GM19025 (cell line): Measurements from ENCODE around the gene TPST2.
A peak's percentile ranks its signal among the peaks of the same experiment; 100 is the strongest.

Source experiments
- ATAC-seq: cut with Tn5 transposase; IDR thresholded peaks from one replicate; pipeline ENCODE4 v1.9.1; 2021; ENCODE audit warnings: mild to moderate bottlenecking, low read depth, moderate library complexity; ENCODE audit not compliant: unreplicated experiment

The TPST2 gene

GRCh38 chr22:26508148-26508547 lies 81.8 kb downstream of the TPST2 start:
- ATAC-seq, result no peak

- no peak for ATAC-seq
These were observed 86.2 kb downstream of the TPST2 start for GRCh38 chr22:26503758-26504157.

- no peak for ATAC-seq
These were observed 87.0 kb downstream of the TPST2 start for GRCh38 chr22:26502688-26503561.

GRCh38 chr22:26501996-26502395 lies 87.9 kb downstream of the TPST2 start:
- ATAC-seq, result no peak

GRCh38 chr22:26499188-26499703 lies 90.7 kb downstream of the TPST2 start:
- no peak for ATAC-seq

GRCh38 chr22:26496456-26496855 lies 93.5 kb downstream of the TPST2 start:
- no peak for ATAC-seq

- ATAC-seq, result no peak
These were observed 95.4 kb downstream of the TPST2 start for GRCh38 chr22:26494506-26494905.

- ATAC-seq, result no peak
These were observed 97.7 kb downstream of the TPST2 start for GRCh38 chr22:26492220-26492619.

- ATAC-seq, result no peak
These were observed 100.4 kb downstream of the TPST2 start for GRCh38 chr22:26489447-26490036.

GRCh38 chr22:26487996-26488395 lies 101.9 kb downstream of the TPST2 start:
- no peak for ATAC-seq

GRCh38 chr22:26486394-26486793 lies 103.5 kb downstream of the TPST2 start:
- no peak for ATAC-seq

GRCh38 chr22:26485806-26486390 lies 104.0 kb downstream of the TPST2 start:
- no peak for ATAC-seq

GRCh38 chr22:26485013-26485412 lies 104.9 kb downstream of the TPST2 start:
- no peak for ATAC-seq

- no peak for ATAC-seq
These were observed 105.6 kb downstream of the TPST2 start for GRCh38 chr22:26484360-26484706.

GRCh38 chr22:26483439-26484359 lies 106.2 kb downstream of the TPST2 start, which contains the start of the genes HPS4 and SRRD:
Gene HPS4 (minus strand): TSS chr22:26483783. CDS start chr22:26481762, 2,021 bp downstream.
Gene SRRD (plus strand): TSS chr22:26483877. CDS start chr22:26483891, 14 bp downstream.
- ATAC-seq, result peak; percentile 77

GRCh38 chr22:26483043-26483438 lies 106.9 kb downstream of the TPST2 start:
- ATAC-seq, result no peak

GRCh38 chr22:26482161-26482560 lies 107.8 kb downstream of the TPST2 start:
- ATAC-seq, result no peak

- no peak for ATAC-seq
These were observed 108.2 kb downstream of the TPST2 start for GRCh38 chr22:26481694-26482093.

GRCh38 chr22:26481112-26481693 lies 108.7 kb downstream of the TPST2 start:
- no peak for ATAC-seq

GRCh38 chr22:26480611-26480932 lies 109.4 kb downstream of the TPST2 start:
- no peak for ATAC-seq
